ENCODE data around the gene LAMTOR1. TPM values are rescaled to one million over a fixed set of nuclear protein-coding genes. Genes with fewer than 3 reads are reported as not detected.

The LAMTOR1 gene
- total and polyA plus RNA-seq, 7 donors, result 87.2 to 256 (median 123) TPM

GRCh38 chr11:72079819-72080325 is 23.2 kb downstream of the LAMTOR1 start:
- TF ChIP-seq POLR2AphosphoS5 (IDR thresholded peaks at IDR 0.05), result no peak
- no peak for TF ChIP-seq EP300 (IDR thresholded peaks at IDR 0.05)
- TF ChIP-seq CTCF (IDR thresholded peaks at IDR 0.05), result no peak
- TF ChIP-seq POLR2A (IDR thresholded peaks at IDR 0.05), result no peak
- no peaks in the 10 kb centered on the region for H3K27me3 ChIP-seq
- H3K27ac ChIP-seq, result peak overlapping the region; percentile 91 to 94 (median 92)
- DNase-seq, result no peak
- H3K4me1 ChIP-seq, result peaks cover 0 to 26% (median 23%) of the 10 kb centered on the region in 4 donors
- no peaks in the 10 kb centered on the region for H3K9me3 ChIP-seq
- intact Hi-C loops (cut with DNase I), result loop anchor here (1.0 to 2.0 kb wide), 3 partner anchors 33 to 55 kb away; partner anchors contain the start of gene ANAPC15
- H3K36me3 ChIP-seq, result no peaks in the 10 kb centered on the region
- 1 to 5% methylated on average over 16 of the region's 16 CpGs for WGBS, 2 donors
- H3K4me3 ChIP-seq, result peak overlapping the region; percentile 66 to 81 (median 72)

- H3K4me3 ChIP-seq, result no peak overlapping the region
- WGBS, 2 donors, result 79 to 85% methylated on average over 6 of the region's 6 CpGs
- H3K36me3 ChIP-seq, result no peaks in the 10 kb centered on the region
- no peak for TF ChIP-seq POLR2AphosphoS5 (IDR thresholded peaks at IDR 0.05)
- TF ChIP-seq POLR2A (IDR thresholded peaks at IDR 0.05), result no peak
- no peak for TF ChIP-seq CTCF (IDR thresholded peaks at IDR 0.05)
- no peak for TF ChIP-seq EP300 (IDR thresholded peaks at IDR 0.05)
- no peak for DNase-seq
- peak overlapping the region; percentile 91 to 94 (median 92) for H3K27ac ChIP-seq
- H3K9me3 ChIP-seq, result no peaks in the 10 kb centered on the region
- peaks cover 0 to 26% (median 23%) of the 10 kb centered on the region in 4 donors for H3K4me1 ChIP-seq
- intact Hi-C loops (cut with DNase I), result no loop called here
- H3K27me3 ChIP-seq, result no peaks in the 10 kb centered on the region
Observed at GRCh38 chr11:72078477-72078876, 24.6 kb downstream of the LAMTOR1 start.

- H3K36me3 ChIP-seq, result no peaks in the 10 kb centered on the region
- intact Hi-C loops (cut with DNase I), result no loop called here
Observed at GRCh38 chr11:72075756-72076155, 27.3 kb downstream of the LAMTOR1 start.

GRCh38 chr11:72075109-72075508 is 28.0 kb downstream of the LAMTOR1 start:
- intact Hi-C loops (cut with DNase I), result no loop called here
- Histone ChIP-seq H3K36me3 (no peaks in the 10 kb centered on the region), H3K27me3 (no peaks in the 10 kb centered on the region), H3K9me3 (no peaks in the 10 kb centered on the region), H3K27ac (peak overlapping the region in 3 of 4 donors; percentile 9 to 48 (median 21)), H3K4me1 (peaks cover 0 to 39% (median 30%) of the 10 kb centered on the region in 4 donors), H3K4me3 (no peak overlapping the region)
- no peak for DNase-seq
- TF ChIP-seq EP300 (IDR thresholded peaks at IDR 0.05), result no peak
- TF ChIP-seq POLR2AphosphoS5 (IDR thresholded peaks at IDR 0.05), result no peak
- no peak for TF ChIP-seq CTCF (IDR thresholded peaks at IDR 0.05)
- TF ChIP-seq POLR2A (IDR thresholded peaks at IDR 0.05), result no peak
- 86 to 100% methylated on average over 1 of the region's 1 CpG for WGBS, 2 donors

More at GRCh38 chr11:72075756-72076155, 27.3 kb downstream of the LAMTOR1 start:
- Histone ChIP-seq H3K27ac (peak overlapping the region in 2 of 4 donors; percentile 9 to 48), H3K4me1 (peaks cover 0 to 33% (median 24%) of the 10 kb centered on the region in 4 donors), H3K27me3 (no peaks in the 10 kb centered on the region), H3K9me3 (no peaks in the 10 kb centered on the region), H3K4me3 (no peak overlapping the region)
- no peak for DNase-seq
- 84 to 93% methylated on average over 4 of the region's 4 CpGs for WGBS, 2 donors
- no peak for TF ChIP-seq CTCF (IDR thresholded peaks at IDR 0.05)
- TF ChIP-seq EP300 (IDR thresholded peaks at IDR 0.05), result no peak
- TF ChIP-seq POLR2AphosphoS5 (IDR thresholded peaks at IDR 0.05), result no peak
- TF ChIP-seq POLR2A (IDR thresholded peaks at IDR 0.05), result no peak
